Left lung (tissue), 10 donors: Measurements from ENCODE around the gene KNCN. TPM values are rescaled to one million over a fixed set of nuclear protein-coding genes. Genes with fewer than 3 reads are reported as not detected.

Experiments
- ATAC-seq: fragments of 200-7000 bp; cut with Tn5 transposase; one replicate; pipeline ENCODE4 v1.9.1; 2020; ENCODE audit warnings: moderate library complexity
- DNase-seq, 4 donors: peaks; one replicate each; pipeline ENCODE4 v3.0.0-alpha.2; 2013 to 2020
- H3K27ac ChIP-seq, 2 donors: fragments of 200-600 bp; sonication (generic) in 1 of 2; one replicate each; pipeline versions ENCODE4 v1.5.0 to v1.8.0; 2020 to 2021
- H3K27me3 ChIP-seq, 2 donors: fragments of 200-600 bp; sonication (generic) in 1 of 2; one replicate each; pipeline versions ENCODE4 v1.5.0 to v1.8.0; 2020 to 2021
- H3K36me3 ChIP-seq, 2 donors: fragments of 200-600 bp; sonication (generic) in 1 of 2; one replicate each; pipeline versions ENCODE4 v1.5.0 to v1.8.0; 2020 to 2021
- H3K4me1 ChIP-seq, 2 donors: fragments of 200-600 bp; one replicate each; pipeline ENCODE4 v1.8.0; 2021
- H3K4me3 ChIP-seq, 2 donors: fragments of 200-600 bp; sonication (generic) in 1 of 2; one replicate each; pipeline versions ENCODE4 v1.5.0 to v1.8.0; 2020 to 2021; ENCODE audit warnings: mild to moderate bottlenecking in 1 of 2
- H3K9me3 ChIP-seq, 2 donors: fragments of 200-600 bp; sonication (generic) in 1 of 2; one replicate each; pipeline versions ENCODE4 v1.5.0 to v1.8.0; 2020 to 2021
- intact Hi-C, 2 donors: fragments of 100-400 bp; cut with DNase I; formaldehyde crosslinking; loops; one replicate each; pipeline versions ENCODE4 v1.11.2 to v1.14.2; 2022
- polyA plus RNA-seq, 6 donors: library from polyadenylated mRNA; unstranded; fragments of 120-200 nt; gene quantifications; one replicate each; pipeline ENCODE4 v1.2.1, GENCODE V29; 2013; ENCODE audit not compliant: insufficient read length in 6 of 6
- total RNA-seq, 2 donors: library from RNA; stranded (reverse); fragmentation: NEBNext Ultra II Directional; extraction: Animal tissue kit (Norgen Biotek cat#: 25700); gene quantifications; one replicate each; pipeline ENCODE4 v1.2.1, GENCODE V29; 2021
- TF ChIP-seq, protein P1 (sequence below), 2 donors: fragments of 200-600 bp; sonication (generic) in 1 of 2; IDR thresholded peaks; one replicate each; pipeline versions ENCODE4 v1.5.0 to v1.8.0; 2021; ENCODE audit warnings: antibody characterized with exemption in 2 of 2
- donor health status: DM: no; HTN: yes; CAD: no.
- donor health status: DM: no; HTN: no; CAD: no.

KNCN gene
- total and polyA plus RNA-seq, 8 donors, result 0.07 to 0.34 (median 0.20) TPM; not detected in 5

GRCh38 chr1:46595127-46595526, 43.7 kb upstream of the KNCN start:
- H3K9me3 ChIP-seq, result no peaks in the 10 kb centered on the region
- peak overlapping the region; percentile 17 to 91 for H3K27ac ChIP-seq
- peaks cover 0 to 70% of the 10 kb centered on the region in 2 donors for H3K4me1 ChIP-seq
- peaks cover 0 to 40% of the 10 kb centered on the region in 2 donors for H3K36me3 ChIP-seq
- DNase-seq (peak in 2 of 4 donors; percentile 79 to 82), ATAC-seq (peak; percentile 59)
- TF ChIP-seq, protein P1, sequence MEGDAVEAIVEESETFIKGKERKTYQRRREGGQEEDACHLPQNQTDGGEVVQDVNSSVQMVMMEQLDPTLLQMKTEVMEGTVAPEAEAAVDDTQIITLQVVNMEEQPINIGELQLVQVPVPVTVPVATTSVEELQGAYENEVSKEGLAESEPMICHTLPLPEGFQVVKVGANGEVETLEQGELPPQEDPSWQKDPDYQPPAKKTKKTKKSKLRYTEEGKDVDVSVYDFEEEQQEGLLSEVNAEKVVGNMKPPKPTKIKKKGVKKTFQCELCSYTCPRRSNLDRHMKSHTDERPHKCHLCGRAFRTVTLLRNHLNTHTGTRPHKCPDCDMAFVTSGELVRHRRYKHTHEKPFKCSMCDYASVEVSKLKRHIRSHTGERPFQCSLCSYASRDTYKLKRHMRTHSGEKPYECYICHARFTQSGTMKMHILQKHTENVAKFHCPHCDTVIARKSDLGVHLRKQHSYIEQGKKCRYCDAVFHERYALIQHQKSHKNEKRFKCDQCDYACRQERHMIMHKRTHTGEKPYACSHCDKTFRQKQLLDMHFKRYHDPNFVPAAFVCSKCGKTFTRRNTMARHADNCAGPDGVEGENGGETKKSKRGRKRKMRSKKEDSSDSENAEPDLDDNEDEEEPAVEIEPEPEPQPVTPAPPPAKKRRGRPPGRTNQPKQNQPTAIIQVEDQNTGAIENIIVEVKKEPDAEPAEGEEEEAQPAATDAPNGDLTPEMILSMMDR (IDR thresholded peaks at IDR 0.05), result no peak
- no peaks in the 10 kb centered on the region for H3K27me3 ChIP-seq
- H3K4me3 ChIP-seq, result no peak overlapping the region
- intact Hi-C loops, result no loop called here

DNA sequence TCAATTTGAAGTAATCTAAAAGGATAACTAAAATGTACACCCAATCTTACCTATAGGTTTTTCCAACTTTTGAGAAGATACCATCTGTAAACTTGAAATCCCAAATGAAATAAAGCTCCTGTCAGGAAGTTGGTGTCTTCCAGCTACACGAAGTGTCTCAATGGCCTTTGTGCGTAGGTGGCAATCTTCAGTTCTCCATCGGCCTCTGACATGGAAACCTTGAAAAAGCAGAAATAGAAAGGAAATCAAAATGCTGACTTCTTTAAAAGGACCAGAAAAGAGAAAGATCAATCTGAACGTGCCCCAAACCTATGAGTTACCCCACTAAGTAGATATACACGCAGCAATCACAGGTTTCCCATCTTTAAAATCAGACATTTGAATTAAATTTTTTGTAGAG, 42.6 kb upstream of the KNCN start:
- intact Hi-C loops, result no loop called here
- Histone ChIP-seq H3K27me3 (no peaks in the 10 kb centered on the region), H3K4me3 (no peak overlapping the region), H3K4me1 (peaks cover 0 to 64% of the 10 kb centered on the region in 2 donors), H3K9me3 (no peaks in the 10 kb centered on the region), H3K36me3 (peaks cover 0 to 50% of the 10 kb centered on the region in 2 donors), H3K27ac (peak overlapping the region in 1 of 2 donors; percentile 91)
- no peak for DNase-seq
- TF ChIP-seq, protein P1 (IDR thresholded peaks at IDR 0.05), result no peak
- ATAC-seq, result peak; percentile 30

DNA sequence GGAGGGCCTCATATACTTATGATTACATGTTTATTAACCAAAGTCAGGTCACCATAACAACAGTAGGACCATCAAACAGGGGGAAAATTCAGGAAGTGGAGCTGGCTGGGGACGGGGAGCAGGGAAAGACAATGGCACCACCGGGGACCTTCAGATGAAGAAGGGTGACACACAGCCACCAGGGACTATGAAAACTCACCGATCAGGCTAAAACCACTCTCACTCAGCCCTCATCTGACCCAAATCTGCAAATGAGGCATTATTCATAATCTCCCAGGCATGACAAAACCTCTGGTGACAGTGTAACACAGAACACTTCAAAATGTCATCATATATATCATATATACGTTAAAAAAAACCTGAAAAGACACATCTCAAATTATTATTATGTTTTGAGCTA, 41.4 kb upstream of the KNCN start:
- Histone ChIP-seq H3K36me3 (peaks cover 0 to 57% of the 10 kb centered on the region in 2 donors), H3K27ac (no peak overlapping the region), H3K9me3 (no peaks in the 10 kb centered on the region), H3K4me1 (peaks cover 0 to 59% of the 10 kb centered on the region in 2 donors), H3K27me3 (no peaks in the 10 kb centered on the region), H3K4me3 (no peak overlapping the region)
- ATAC-seq (no peak), DNase-seq (no peak)
- TF ChIP-seq, protein P1 (IDR thresholded peaks at IDR 0.05), result no peak
- intact Hi-C loops, result no loop called here

- TF ChIP-seq, protein P1 (IDR thresholded peaks at IDR 0.05), result no peak
- H3K27me3 ChIP-seq, result no peaks in the 10 kb centered on the region
- H3K27ac ChIP-seq, result no peak overlapping the region
- ATAC-seq (no peak), DNase-seq (no peak)
- intact Hi-C loops, result no loop called here
- H3K9me3 ChIP-seq, result no peaks in the 10 kb centered on the region
- H3K4me3 ChIP-seq, result no peak overlapping the region
- H3K36me3 ChIP-seq, result peaks cover 0 to 89% of the 10 kb centered on the region in 2 donors
- H3K4me1 ChIP-seq, result peaks cover 0 to 57% of the 10 kb centered on the region in 2 donors
Measured at GRCh38 chr1:46589529-46589928, 38.1 kb upstream of the KNCN start.

DNA sequence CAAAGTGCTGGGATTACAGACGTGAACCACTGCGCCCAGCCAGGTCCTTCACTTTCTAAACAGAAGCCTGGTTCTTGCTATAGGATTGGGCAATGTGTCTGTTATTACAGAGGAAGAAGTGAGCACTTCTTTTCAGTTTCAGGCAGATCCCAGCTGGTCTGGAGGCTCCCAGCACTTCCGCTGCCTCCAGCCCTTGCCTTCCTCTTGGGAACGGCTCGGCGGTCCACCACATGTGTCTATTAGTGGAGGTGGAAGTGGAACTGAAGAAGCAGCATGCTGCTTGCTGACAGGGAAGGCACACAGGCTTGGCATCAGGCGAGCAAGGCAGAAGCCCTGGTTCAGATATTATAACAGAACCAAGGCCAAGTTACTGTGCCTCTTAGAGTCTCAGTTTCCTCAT, 35.6 kb upstream of the KNCN start:
- DNase-seq, result peak in 2 of 4 donors; percentile 82 to 88
- Histone ChIP-seq H3K9me3 (no peaks in the 10 kb centered on the region), H3K4me3 (no peak overlapping the region), H3K36me3 (peaks cover 0 to 93% of the 10 kb centered on the region in 2 donors), H3K27me3 (no peaks in the 10 kb centered on the region), H3K27ac (peak overlapping the region in 1 of 2 donors; percentile 63), H3K4me1 (peaks cover 4 to 62% of the 10 kb centered on the region in 2 donors)
- intact Hi-C loops, result no loop called here
- TF ChIP-seq, protein P1 (IDR thresholded peaks at IDR 0.05), result no peak
- ATAC-seq, result peak; percentile 78
